HS-27A (cell line): ENCODE results near the gene RUFY4.
"Not testable (repeated sequence)": the region's sequence is repeated elsewhere in the genome, so short reads cannot be mapped to it uniquely, and the experiment has no call there.

ENCODE experiments used
- DNase-seq: peaks from one replicate; pipeline ENCODE4 v3.0.0-alpha.2; 2012; ENCODE audit warnings: low read depth, missing footprints

RUFY4 gene, protein sequence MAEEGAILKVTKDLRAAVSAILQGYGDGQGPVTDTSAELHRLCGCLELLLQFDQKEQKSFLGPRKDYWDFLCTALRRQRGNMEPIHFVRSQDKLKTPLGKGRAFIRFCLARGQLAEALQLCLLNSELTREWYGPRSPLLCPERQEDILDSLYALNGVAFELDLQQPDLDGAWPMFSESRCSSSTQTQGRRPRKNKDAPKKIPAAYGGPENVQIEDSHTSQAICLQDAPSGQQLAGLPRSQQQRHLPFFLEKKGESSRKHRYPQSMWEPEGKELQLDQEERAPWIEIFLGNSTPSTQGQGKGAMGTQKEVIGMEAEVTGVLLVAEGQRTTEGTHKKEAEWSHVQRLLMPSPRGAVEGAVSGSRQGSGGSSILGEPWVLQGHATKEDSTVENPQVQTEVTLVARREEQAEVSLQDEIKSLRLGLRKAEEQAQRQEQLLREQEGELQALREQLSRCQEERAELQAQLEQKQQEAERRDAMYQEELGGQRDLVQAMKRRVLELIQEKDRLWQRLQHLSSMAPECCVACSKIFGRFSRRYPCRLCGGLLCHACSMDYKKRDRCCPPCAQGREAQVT

GRCh38 chr2:218068721-218069334 lies at the start of gene RUFY4:
TSS of gene RUFY4 (plus strand) at chr2:218069253. CDS start at chr2:218070606, 1,353 bp downstream.
- DNase-seq: not testable (repeated sequence)

- no peak for DNase-seq
Observed at GRCh38 chr2:218019411-218020060, 49.5 kb upstream of the RUFY4 start.

- DNase-seq: no peak
Observed at GRCh38 chr2:218020281-218020680, 48.8 kb upstream of the RUFY4 start.

GRCh38 chr2:218020966-218021535 lies 48.0 kb upstream of the RUFY4 start:
- DNase-seq: no peak

- DNase-seq: no peak
Observed at GRCh38 chr2:218021536-218022071, 47.4 kb upstream of the RUFY4 start.

- DNase-seq: no peak
Observed at GRCh38 chr2:218022131-218022850, 46.8 kb upstream of the RUFY4 start.

DNA sequence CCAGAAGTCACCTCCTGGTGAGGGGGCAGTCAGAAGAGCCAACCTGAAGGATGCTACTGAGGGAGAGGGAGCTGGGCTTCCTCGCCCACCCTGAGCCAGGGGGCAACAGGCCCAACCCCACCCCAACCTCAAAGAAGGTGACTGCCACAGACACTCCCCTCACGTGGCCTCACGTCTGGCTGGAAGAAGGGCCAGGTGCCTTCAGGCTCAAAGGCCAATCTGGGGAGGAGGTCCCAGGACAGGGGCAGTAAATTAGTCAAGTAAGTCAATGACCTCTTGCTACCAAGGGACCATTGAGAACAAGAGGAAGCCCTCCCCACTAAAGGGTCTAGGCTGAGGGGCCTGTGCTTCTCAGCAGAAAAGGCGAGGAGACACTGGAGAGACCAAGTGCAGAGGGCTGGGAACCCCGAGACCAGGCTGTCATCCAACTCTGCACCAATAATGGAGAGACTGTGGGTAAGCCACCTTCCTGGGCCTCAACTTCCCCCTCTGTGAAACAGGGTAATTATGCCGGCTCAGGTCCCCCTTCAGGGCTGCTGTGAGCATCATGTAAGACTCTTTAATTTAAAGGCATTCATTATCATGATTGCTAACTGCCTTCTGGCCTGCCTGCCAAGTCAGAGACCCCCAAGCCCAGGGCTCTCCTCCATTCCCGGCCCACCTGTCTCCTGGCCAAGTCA lies 46.1 kb upstream of the RUFY4 start:
- DNase-seq: no peak

- DNase-seq: no peak
Observed at GRCh38 chr2:218023636-218024035, 45.4 kb upstream of the RUFY4 start.

GRCh38 chr2:218024336-218024735 lies 44.7 kb upstream of the RUFY4 start:
- DNase-seq: no peak

GRCh38 chr2:218024871-218025270 lies 44.2 kb upstream of the RUFY4 start:
- no peak for DNase-seq

DNA sequence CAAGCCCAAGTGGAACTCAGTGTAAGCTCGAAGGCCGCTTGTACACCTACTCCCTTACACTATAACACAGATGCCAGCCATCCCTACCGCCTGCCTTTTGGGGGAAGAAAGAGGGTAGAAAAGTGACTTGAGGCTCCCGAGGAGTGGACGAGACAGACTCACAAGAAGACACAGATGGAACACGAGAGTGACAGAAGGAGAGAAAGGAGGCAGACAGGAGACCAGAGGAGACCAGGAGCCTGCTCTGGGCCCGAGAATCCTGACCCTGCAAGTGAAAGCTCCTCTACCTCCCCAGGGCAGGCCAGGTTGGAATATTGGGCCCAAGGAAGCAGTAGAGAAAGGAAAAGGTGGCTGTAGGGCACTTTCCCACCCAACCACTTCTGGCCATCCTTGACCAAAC lies 42.8 kb upstream of the RUFY4 start:
- DNase-seq: no peak

GRCh38 chr2:218026676-218027425 lies 42.2 kb upstream of the RUFY4 start:
- DNase-seq: no peak

GRCh38 chr2:218027426-218028188 lies 41.4 kb upstream of the RUFY4 start:
- DNase-seq: no peak

DNA sequence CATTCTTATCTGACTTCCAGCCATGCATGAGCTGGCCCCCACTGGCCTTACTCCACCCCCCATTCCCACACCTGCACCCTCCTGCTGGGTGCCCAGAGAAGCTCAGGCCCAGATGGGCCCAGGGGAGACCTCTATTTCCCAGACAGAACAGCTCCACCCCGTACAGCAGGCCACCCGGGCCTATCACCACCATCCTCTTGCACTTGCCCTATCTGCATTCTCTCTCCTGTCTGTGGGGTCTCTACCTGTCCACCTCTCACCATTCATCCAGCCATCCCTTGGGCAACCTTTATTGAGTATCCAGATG lies 40.9 kb upstream of the RUFY4 start:
- DNase-seq: no peak

DNA sequence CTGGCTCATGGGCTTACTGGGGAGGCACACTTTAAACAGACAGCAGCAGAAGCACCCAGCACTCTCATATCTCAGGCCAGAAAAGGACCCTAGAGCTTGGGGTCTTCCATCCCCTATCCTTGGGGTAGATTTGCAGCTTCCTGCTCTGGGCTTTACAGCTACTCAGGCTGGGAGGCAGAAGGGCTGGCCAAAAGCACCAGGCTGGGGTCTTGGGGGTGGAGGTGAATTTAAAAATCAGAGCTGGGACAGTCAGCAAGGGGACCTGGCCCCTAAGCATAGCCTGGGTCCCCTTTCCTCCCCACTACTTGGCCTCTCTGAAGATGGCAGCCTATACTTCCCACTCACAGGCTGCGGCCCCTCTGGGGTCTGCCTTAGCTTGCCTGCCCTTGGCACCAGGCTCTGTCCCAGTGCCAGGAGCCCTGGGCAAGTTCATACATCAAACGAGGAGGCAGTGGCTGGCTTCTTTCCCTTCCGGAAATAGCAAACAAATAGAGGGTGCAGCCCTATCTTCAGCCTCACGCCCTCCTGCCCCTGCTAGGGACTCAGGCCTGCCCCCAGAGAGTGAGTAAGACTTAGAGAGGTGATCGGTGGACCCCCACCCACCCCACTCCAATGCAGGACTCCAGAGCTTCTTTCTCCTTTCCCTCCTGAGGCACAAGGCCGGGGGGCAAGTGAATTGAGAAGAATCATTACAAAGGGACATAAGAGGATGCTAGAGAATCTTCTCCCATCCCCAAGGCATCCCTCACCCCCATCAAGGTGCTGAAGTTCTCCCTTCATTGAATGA lies 40.3 kb upstream of the RUFY4 start:
- DNase-seq: no peak

DNA sequence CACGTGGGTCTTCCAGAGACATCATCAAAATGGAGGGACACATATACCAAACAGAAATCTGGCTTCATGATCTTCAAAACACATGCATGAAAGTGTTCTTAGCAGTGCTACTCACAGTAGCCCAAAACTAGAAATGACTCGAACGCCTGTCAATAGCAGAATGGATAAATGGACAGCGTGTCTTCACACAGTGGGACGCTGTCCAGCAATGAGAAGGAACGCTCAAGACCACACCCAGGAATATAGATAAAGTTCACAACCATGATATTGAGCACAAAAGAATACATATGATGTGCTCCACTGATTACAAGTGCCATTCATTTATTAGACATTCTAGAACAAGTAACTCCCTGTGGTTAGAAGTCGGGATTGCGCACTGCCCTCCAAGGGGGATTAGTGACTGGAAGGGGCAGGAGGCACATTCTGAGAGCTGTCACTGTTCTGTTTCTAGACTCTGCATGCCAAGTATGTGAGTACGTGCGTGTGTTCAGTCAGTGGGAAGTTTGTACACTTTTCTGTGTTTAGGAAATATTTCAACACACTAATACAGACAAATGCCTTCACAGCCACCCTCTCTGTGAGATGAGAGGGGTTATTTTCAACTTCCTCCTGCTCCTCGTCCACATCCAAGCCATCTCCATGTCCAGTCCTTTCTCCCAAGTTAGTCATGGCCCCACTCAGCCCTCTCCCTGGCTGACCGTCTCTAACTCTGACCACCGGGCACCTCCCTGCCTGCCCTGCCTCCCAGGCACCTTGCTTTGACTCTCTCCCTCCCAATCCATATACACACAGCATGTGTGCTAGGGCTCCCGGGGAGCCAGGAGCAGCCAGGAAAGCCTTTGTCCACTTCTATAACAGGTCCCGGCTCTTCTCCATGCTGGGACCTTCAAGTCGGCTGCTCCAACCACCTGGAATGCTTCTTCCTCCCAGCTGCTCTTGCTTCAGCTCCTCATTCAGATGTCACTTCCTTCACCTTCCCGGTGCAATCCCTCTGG lies 39.4 kb upstream of the RUFY4 start:
- DNase-seq: no peak

GRCh38 chr2:218030409-218031195 lies 38.5 kb upstream of the RUFY4 start:
- DNase-seq: no peak
